ENCODE measurements around the gene PRELID1.

GRCh38 chr5:177354256-177354655, 50.7 kb downstream of the PRELID1 start:
- no peak for TF ChIP-seq CTCF (IDR thresholded peaks at IDR 0.05; ENCODE audit: insufficient read depth, low read depth, low read length)
- no peak for TF ChIP-seq EZH2 (IDR thresholded peaks at IDR 0.05; ENCODE audit: insufficient read depth, low read length)

Data from astrocyte (in vitro differentiated cells and primary cell).